NOMO-1 treated with DMSO at 0.1 percent for 48 hours (cell line): ENCODE data around the gene MUS81.
A peak's percentile ranks its signal among the peaks of the same experiment; 100 is the strongest.

ENCODE experiments used
- DNase-seq: peaks from one replicate; lab custom pipeline; 2025; ENCODE audit not compliant: unreplicated experiment; lab: John Stamatoyannopoulos, UW

The MUS81 gene

GRCh38 chr11:65911682-65912568 lies 51.7 kb downstream of the MUS81 start:
- peak; percentile 18 for DNase-seq

- DNase-seq = no peak
These were observed 52.6 kb downstream of the MUS81 start for GRCh38 chr11:65912845-65913244.

GRCh38 chr11:65915101-65915820 lies 55.0 kb downstream of the MUS81 start:
- DNase-seq = no peak

DNA sequence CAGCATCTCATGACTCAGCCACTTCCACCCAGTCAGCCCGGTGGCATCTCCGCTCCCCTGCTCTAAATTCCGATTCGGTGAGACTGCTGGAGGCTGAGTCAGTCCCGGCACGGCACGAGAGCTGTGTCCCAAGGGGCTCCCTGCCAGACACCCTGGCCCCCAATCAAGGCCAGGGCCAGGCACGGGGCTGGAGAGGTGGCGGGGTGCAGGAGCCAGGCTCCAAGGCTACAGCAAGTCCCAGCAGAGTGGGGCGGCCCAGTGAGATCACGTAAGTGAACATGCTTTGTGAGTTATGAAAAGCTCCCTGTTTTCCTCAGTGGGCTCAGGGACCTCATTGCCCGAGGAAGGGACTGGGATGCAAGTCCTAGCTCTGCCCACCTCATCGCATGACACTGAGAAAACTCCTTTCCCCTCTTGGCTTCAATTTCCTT lies 55.6 kb downstream of the MUS81 start:
- DNase-seq = no peak
